ENCODE data around the gene KIF26B.

DNA sequence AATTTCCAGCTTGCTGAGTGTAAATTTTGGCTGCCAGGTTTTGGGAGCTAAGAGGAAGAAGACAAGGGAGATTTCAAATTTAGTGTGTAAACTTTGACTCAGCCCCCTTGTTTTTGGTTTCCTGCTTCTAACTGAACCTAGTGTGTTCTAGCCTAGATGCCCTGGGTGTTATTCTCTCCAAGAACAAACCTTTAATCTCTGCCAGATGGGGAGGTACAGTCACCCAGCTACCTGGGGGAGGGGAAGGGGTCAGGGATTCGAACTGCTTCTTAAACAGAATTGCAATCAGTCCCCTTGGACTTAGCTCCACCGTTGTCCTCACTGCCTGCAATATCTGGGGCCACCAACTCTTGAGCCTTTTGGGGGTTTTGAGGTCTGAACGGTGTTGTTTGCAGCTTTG lies 238.9 kb downstream of the KIF26B start:
- TF ChIP-seq, protein P1, sequence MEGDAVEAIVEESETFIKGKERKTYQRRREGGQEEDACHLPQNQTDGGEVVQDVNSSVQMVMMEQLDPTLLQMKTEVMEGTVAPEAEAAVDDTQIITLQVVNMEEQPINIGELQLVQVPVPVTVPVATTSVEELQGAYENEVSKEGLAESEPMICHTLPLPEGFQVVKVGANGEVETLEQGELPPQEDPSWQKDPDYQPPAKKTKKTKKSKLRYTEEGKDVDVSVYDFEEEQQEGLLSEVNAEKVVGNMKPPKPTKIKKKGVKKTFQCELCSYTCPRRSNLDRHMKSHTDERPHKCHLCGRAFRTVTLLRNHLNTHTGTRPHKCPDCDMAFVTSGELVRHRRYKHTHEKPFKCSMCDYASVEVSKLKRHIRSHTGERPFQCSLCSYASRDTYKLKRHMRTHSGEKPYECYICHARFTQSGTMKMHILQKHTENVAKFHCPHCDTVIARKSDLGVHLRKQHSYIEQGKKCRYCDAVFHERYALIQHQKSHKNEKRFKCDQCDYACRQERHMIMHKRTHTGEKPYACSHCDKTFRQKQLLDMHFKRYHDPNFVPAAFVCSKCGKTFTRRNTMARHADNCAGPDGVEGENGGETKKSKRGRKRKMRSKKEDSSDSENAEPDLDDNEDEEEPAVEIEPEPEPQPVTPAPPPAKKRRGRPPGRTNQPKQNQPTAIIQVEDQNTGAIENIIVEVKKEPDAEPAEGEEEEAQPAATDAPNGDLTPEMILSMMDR (IDR thresholded peaks at IDR 0.05; ENCODE audit: borderline replicate concordance, extremely low read depth, low read length, poor library complexity, severe bottlenecking): no peak
- no peak for TF ChIP-seq EZH2 (IDR thresholded peaks at IDR 0.05; ENCODE audit: borderline replicate concordance, low read depth, low read length, severe bottlenecking)

All from DND-41 (cell line).